ENCODE data around the gene PPP1R7.

DNA sequence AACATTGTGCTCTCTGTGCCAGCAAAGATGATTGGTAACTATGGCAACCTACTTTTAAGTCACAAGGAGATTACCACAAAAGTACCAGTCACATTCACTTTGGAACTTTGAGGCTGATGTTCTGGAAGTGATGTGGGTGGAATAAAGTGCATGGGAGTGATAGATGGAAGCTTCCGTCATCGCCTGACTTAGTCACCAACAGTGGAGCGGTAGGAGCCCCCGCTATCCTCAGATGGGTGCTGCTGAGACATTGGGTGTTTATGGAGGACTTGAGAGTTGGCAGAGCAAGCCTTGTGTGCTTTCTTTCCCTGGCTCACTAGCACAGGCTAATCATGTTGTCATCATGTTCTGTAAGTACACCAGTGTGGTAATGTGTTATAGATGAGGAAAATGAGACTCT is 4.6 kb downstream of the PPP1R7 start:
- TF ChIP-seq SP1 (CRISPR knock-in tag; conservative IDR thresholded peaks at IDR 0.05) (no peak), CREM (CRISPR knock-in tag; IDR thresholded peaks at IDR 0.05) (no peak), ESRRA (CRISPR knock-in tag; IDR thresholded peaks at IDR 0.05; ENCODE audit: borderline replicate concordance) (no peak), ATF1 (CRISPR knock-in tag; IDR thresholded peaks at IDR 0.05) (no peak)
- TF ChIP-seq, protein P1, sequence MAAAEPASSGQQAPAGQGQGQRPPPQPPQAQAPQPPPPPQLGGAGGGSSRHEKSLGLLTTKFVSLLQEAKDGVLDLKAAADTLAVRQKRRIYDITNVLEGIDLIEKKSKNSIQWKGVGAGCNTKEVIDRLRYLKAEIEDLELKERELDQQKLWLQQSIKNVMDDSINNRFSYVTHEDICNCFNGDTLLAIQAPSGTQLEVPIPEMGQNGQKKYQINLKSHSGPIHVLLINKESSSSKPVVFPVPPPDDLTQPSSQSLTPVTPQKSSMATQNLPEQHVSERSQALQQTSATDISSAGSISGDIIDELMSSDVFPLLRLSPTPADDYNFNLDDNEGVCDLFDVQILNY (CRISPR knock-in tag; IDR thresholded peaks at IDR 0.05), result no peak
- TF ChIP-seq, protein P2, sequence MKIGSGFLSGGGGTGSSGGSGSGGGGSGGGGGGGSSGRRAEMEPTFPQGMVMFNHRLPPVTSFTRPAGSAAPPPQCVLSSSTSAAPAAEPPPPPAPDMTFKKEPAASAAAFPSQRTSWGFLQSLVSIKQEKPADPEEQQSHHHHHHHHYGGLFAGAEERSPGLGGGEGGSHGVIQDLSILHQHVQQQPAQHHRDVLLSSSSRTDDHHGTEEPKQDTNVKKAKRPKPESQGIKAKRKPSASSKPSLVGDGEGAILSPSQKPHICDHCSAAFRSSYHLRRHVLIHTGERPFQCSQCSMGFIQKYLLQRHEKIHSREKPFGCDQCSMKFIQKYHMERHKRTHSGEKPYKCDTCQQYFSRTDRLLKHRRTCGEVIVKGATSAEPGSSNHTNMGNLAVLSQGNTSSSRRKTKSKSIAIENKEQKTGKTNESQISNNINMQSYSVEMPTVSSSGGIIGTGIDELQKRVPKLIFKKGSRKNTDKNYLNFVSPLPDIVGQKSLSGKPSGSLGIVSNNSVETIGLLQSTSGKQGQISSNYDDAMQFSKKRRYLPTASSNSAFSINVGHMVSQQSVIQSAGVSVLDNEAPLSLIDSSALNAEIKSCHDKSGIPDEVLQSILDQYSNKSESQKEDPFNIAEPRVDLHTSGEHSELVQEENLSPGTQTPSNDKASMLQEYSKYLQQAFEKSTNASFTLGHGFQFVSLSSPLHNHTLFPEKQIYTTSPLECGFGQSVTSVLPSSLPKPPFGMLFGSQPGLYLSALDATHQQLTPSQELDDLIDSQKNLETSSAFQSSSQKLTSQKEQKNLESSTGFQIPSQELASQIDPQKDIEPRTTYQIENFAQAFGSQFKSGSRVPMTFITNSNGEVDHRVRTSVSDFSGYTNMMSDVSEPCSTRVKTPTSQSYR (CRISPR knock-in tag; IDR thresholded peaks at IDR 0.05), result no peak

Measured in WTC11 (cell line).